ENCODE data around the gene CBFA2T2.
"Not testable (repeated sequence)": the region's sequence is repeated elsewhere in the genome, so short reads cannot be mapped to it uniquely, and the experiment has no call there.

The CBFA2T2 gene

GRCh38 chr20:33490023-33490933 is at the start of gene CBFA2T2:
Gene CBFA2T2 (plus strand): TSS chr20:33490096. CDS start chr20:33490268, 172 bp downstream.
- peak; percentile 10 for DNase-seq

GRCh38 chr20:33440562-33440961 is 49.3 kb upstream of the CBFA2T2 start:
- not testable (repeated sequence) for DNase-seq

- no peak for DNase-seq
These were observed 48.5 kb upstream of the CBFA2T2 start for GRCh38 chr20:33441142-33441955.

GRCh38 chr20:33442136-33443005 is 47.5 kb upstream of the CBFA2T2 start:
- no peak for DNase-seq

GRCh38 chr20:33443006-33443511 is 46.8 kb upstream of the CBFA2T2 start:
- no peak for DNase-seq

GRCh38 chr20:33443512-33444239 is 46.2 kb upstream of the CBFA2T2 start, which contains the start of gene SNTA1:
Gene SNTA1 (minus strand): TSS chr20:33443763. CDS start chr20:33443620, 143 bp downstream.
- DNase-seq, result peak; percentile 91

GRCh38 chr20:33444797-33445560 is 44.9 kb upstream of the CBFA2T2 start:
- DNase-seq, result peak; percentile 24

GRCh38 chr20:33445881-33446625 is 43.8 kb upstream of the CBFA2T2 start:
- no peak for DNase-seq

GRCh38 chr20:33450867-33451266 is 39.0 kb upstream of the CBFA2T2 start:
- DNase-seq, result no peak

GRCh38 chr20:33456916-33457642 is 32.8 kb upstream of the CBFA2T2 start:
- peak; percentile 83 for DNase-seq

GRCh38 chr20:33459599-33459998 is 30.3 kb upstream of the CBFA2T2 start:
- no peak for DNase-seq

GRCh38 chr20:33460711-33461110 is 29.2 kb upstream of the CBFA2T2 start:
- no peak for DNase-seq

GRCh38 chr20:33463332-33464101 is 26.4 kb upstream of the CBFA2T2 start:
- no peak for DNase-seq

GRCh38 chr20:33464759-33465158 is 25.1 kb upstream of the CBFA2T2 start:
- DNase-seq, result not testable (repeated sequence)

- DNase-seq, result no peak
These were observed 24.2 kb upstream of the CBFA2T2 start for GRCh38 chr20:33465481-33466302.

GRCh38 chr20:33466303-33466646 is 23.6 kb upstream of the CBFA2T2 start:
- DNase-seq, result no peak

GRCh38 chr20:33470457-33470856 is 19.4 kb upstream of the CBFA2T2 start:
- no peak for DNase-seq

- DNase-seq, result no peak
These were observed 19.0 kb upstream of the CBFA2T2 start for GRCh38 chr20:33470866-33471265.

All from activated CD4-positive, alpha-beta T cell treated with anti-CD3 and anti-CD28 coated beads, Interleukin-2, amount 50 U/mL, for 16 hours (primary cell).